GM10847 (cell line): ENCODE measurements around the gene USP20.

Source experiments
- POLR2A ChIP-seq: IDR thresholded peaks from 2 replicates; pipeline ENCODE4 v1.6.1; 2011; ENCODE audit not compliant: insufficient read length; ENCODE audit errors: extremely low read depth

USP20 gene

GRCh38 chr9:129841071-129841470 lies 5.8 kb downstream of the USP20 start:
- no peak for TF ChIP-seq POLR2A

GRCh38 chr9:129845373-129845772 lies 10.1 kb downstream of the USP20 start:
- TF ChIP-seq POLR2A: no peak

- TF ChIP-seq POLR2A: no peak
These were observed 13.6 kb downstream of the USP20 start for GRCh38 chr9:129848712-129849441.

- no peak for TF ChIP-seq POLR2A
These were observed 14.6 kb downstream of the USP20 start for GRCh38 chr9:129849901-129850300.

GRCh38 chr9:129850821-129851550 lies 15.7 kb downstream of the USP20 start:
- no peak for TF ChIP-seq POLR2A

GRCh38 chr9:129851821-129852220 lies 16.6 kb downstream of the USP20 start:
- no peak for TF ChIP-seq POLR2A

- no peak for TF ChIP-seq POLR2A
These were observed 17.3 kb downstream of the USP20 start for GRCh38 chr9:129852579-129852978.

- no peak for TF ChIP-seq POLR2A
These were observed 18.4 kb downstream of the USP20 start for GRCh38 chr9:129853614-129854013.

GRCh38 chr9:129854588-129855110 lies 19.4 kb downstream of the USP20 start:
- no peak for TF ChIP-seq POLR2A

- no peak for TF ChIP-seq POLR2A
These were observed 21.9 kb downstream of the USP20 start for GRCh38 chr9:129857207-129857606.

- TF ChIP-seq POLR2A: no peak
These were observed 23.1 kb downstream of the USP20 start for GRCh38 chr9:129858167-129858962.

- no peak for TF ChIP-seq POLR2A
These were observed 25.6 kb downstream of the USP20 start for GRCh38 chr9:129860653-129861446.

- TF ChIP-seq POLR2A: no peak
These were observed 26.2 kb downstream of the USP20 start for GRCh38 chr9:129861447-129861827.

GRCh38 chr9:129863059-129863690 lies 27.9 kb downstream of the USP20 start:
- no peak for TF ChIP-seq POLR2A
